Measurements from ENCODE around the gene KLF11.

GRCh38 chr2:10075571-10076209 lies 32.3 kb downstream of the KLF11 start:
- TF ChIP-seq, protein P1, sequence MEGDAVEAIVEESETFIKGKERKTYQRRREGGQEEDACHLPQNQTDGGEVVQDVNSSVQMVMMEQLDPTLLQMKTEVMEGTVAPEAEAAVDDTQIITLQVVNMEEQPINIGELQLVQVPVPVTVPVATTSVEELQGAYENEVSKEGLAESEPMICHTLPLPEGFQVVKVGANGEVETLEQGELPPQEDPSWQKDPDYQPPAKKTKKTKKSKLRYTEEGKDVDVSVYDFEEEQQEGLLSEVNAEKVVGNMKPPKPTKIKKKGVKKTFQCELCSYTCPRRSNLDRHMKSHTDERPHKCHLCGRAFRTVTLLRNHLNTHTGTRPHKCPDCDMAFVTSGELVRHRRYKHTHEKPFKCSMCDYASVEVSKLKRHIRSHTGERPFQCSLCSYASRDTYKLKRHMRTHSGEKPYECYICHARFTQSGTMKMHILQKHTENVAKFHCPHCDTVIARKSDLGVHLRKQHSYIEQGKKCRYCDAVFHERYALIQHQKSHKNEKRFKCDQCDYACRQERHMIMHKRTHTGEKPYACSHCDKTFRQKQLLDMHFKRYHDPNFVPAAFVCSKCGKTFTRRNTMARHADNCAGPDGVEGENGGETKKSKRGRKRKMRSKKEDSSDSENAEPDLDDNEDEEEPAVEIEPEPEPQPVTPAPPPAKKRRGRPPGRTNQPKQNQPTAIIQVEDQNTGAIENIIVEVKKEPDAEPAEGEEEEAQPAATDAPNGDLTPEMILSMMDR (IDR thresholded peaks at IDR 0.05), result no peak
- TF ChIP-seq POLR2A (IDR thresholded peaks at IDR 0.05), result no peak
